NCI-H2107 treated with DMSO at 0.1 percent for 48 hours (cell line): ENCODE measurements around the gene CDC14A.

ENCODE experiments used
- DNase-seq: peaks from one replicate; lab custom pipeline; 2025; ENCODE audit not compliant: unreplicated experiment; lab: John Stamatoyannopoulos, UW

Gene CDC14A

DNA sequence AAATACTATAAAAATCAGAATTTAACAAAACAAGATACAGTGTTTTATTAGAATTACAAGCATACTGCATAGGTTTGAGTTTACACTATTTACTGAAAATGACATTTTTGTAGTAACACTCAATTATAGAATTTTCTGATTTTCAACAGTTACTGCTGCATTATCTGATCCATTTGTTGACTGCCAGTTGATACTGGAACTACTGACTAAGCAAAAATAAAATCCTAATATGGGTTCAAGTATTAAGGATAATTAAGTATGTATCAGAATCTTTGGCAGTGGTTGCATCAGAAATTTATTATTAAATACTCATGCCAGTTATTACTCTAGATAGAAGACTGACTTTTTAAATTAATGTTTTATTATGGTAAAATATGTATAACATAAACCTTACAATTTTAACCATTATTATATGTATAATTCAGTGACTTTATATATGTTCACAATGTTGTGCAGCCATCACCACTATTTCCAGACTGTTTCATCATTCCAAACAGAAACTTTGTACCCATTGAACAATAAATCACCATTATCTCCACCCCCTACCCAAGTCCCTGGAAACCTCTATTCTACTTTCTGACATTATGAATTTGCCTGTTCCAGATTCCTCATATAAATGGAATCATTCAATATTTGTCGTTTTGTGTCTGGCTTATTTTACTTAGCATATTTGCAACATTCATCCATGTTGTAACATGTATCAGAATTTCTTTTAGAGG is 127.5 kb downstream of the CDC14A start:
- no peak for DNase-seq

DNA sequence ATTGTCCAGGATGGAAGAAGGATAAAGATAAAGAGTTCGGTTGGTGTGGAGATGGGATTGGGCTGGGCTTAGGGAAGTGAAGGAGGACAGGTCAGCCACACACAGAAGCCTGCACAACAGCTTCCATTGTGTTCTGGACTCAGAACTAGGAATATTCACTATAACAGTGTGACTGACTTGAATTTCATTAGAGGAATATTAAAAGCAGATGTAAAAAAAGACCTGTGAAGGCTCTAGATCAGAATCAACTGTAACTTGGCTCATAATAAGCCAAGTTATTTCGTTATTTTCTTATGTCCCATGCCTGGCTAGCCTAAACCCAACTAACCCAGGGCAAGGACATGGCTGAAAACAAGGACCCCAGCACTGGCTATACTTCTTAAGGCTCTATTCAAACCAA is 129.0 kb downstream of the CDC14A start:
- DNase-seq, result no peak

DNA sequence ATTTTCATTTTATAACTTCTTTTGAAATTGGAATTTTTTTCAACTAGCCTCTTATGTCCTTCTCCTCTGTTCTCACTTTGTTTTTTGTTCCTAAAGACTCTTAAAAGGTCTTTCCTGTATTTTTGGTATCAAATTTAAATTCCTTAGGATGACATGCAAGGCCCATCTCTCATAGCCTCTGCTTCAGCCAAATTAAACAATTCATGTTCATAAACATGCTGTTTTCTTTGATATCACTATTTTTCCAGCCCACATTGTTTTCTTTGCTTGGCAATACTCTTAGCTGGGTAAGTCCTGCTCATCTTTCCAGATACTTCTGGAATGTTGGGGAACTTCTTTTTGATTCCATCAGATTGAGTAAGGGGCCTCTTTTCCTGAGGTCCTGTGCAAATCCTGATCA is 129.9 kb downstream of the CDC14A start:
- no peak for DNase-seq

DNA sequence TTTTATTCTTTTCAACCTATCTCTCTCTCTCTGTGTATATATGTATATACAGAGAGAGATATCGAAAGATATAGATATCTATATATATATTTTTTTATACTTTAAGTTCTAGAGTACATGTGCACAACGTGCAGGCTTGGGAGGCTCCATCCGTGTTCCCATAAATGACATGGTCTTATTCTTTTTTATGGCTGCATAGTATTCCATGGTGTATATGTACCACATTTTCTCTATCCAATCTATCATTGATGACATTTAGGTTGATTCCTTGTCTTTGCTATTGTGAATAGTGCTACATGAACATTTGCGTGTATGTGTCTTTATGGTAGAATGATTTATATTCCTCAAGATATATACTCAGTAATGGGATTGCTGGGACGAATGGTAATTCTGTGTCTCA is 130.4 kb downstream of the CDC14A start:
- no peak for DNase-seq

DNA sequence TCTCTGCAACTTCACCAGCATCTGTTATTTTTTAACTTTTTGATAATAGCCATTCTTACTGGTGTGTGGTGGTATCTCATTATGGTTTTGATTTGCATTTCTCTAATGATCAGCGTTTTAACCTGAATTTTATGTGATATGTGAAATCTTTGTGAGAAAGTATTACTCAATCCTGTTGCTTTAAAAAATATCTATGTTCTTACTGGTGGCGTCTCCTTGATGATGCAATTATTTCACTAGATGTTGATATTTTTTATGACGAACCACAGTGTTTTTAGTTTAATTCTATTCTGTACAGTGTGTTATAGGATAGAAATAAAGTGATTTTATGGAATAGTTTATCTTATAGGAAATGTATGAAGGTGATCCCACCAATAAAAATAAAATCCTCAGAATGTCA is 130.9 kb downstream of the CDC14A start:
- no peak for DNase-seq

DNA sequence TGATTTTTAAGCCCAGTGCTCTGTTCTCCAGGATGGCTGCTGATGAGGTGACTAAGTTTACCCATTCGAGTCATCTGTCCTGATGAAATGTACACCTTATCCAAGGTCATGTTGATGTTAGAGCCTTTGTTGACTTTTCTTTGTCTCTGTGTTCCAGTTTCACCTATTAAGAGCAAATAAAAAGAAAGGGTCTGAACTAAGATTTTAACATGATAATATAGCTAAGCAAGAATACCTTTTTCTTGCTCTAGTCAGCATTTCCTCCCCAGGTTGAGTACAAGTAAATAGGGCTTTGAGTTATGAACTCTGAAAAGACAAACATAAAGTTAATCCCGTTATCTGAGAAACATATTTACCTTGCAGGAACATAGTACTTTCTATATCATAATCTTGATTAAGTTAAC is 133.6 kb downstream of the CDC14A start:
- DNase-seq, result no peak

DNA sequence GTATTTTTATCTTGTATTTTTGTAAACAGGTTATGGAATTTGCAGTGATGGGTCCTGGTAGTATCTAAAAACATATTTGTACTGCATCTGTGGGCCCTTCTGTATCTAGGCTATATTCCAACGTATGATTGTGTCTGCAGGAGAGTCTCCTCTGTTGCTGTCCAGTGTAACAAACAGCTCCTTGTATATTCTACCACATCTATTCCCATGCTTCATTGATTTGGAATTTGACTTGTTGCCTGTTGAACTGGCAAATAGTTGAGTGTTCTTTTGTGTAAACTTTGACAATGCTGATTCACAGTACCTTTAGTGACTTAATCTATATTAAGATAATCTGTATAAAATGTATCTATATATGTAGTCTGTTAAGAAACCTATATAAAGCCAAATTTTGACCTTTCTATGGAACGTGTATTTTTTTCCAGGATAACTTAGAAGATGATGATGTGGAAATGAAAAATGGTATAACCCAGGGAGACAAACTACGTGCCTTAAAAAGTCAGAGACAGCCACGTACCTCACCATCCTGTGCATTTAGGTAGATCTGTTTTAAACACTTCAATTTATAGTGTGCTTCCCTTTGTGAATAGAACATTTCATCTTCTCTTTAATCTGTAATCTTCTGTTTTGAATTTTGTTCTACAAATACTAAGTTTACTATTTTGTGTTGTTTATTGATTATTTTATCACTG is 142.2 kb downstream of the CDC14A start:
- no peak for DNase-seq

DNA sequence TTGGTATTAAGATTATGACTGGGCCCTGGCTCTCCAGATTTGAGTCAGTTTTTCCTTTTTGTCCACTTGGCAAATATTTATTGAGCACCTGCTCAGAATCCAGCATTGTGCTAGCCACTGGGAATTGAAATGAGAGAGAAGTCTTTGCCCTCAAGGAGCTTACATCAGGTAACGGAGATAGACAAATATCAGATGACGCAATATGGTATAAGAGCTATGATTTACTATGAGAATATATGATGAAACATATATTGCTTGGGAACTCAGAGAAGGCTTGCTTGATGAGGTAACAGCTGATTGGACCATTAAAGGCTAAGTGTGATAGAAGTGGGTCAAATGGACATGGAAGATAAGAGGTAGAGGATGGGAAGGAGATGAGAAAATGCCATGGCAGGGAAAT is 144.6 kb downstream of the CDC14A start:
- DNase-seq, result no peak

DNA sequence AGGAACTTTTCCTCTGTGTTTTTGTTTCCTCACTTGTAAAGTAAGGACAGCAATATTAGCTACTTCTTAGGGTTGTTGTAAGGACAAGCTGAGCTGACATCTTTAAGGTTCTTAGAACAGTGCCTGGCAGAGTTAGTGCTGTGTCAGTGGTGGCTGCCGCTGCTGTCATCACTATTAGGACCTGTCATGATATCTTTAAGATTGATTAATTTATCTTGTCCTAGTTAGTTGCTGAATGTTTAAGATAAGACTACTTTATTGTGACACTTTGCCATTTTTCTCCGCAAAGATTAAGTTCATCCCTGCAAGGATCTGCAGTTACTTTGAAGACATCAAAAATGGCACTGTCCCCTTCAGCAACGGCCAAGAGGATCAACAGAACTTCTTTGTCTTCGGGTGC is 145.5 kb downstream of the CDC14A start:
- no peak for DNase-seq

DNA sequence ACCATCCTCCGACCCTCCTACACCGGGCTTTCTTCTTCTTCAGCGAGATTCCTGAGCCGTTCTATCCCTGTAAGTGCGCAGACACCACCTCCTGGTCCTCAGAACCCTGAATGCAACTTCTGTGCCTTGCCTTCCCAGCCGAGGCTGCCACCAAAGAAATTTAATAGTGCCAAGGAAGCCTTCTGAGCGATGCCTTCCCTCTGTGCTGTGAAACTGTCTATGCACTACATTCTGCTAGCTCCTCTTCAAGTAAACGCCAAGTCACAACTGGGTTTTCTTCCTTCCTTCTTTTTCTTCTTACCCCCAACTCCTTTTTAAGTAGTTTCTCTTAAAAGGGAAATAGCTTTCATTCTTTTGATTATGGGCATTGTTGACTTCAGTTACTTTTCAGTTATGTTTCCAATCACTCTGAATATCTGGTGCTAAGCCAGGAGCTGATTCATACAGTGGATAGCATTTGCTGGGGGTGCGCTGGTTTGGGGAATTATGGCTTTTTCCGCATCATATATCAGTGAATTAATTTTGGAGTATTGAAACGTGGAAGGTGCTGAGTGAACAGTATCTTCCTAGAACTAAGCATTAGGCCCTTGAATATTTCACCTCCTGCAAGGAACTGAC is 147.0 kb downstream of the CDC14A start:
- DNase-seq, result no peak

DNA sequence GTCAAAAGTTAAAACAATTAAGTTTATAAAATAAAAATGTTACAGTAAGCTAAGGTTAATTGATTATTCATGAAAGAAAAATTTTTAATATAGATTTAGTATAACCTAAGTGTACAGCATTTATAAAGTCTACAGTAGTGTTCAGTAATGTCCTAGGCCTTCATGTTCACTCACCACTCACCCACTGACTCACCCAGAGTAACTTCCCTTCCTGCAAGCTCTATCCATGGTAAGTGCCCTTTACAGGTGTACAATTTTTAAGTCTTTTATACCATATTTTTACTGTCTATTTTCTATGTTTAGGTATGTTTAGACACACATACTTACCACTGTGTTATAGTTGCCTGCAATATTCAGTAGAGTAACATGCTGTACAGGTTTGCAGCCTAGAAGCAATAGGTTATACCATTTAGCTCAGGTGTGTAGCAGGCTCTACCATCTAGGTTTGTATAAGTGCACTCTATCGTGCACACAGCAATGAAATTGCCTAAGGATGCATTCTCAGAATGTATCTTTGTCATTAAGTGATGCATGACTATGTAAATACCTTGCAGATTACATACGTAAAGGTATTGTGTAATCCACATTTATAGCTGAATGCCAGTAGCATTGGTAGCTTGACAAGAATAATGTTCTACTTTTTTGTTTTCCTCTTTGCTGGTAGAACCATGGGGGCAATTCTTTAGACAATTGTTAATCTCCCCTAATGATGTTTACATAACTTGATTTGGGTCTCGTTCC is 149.9 kb downstream of the CDC14A start:
- peak; percentile 40 for DNase-seq

DNA sequence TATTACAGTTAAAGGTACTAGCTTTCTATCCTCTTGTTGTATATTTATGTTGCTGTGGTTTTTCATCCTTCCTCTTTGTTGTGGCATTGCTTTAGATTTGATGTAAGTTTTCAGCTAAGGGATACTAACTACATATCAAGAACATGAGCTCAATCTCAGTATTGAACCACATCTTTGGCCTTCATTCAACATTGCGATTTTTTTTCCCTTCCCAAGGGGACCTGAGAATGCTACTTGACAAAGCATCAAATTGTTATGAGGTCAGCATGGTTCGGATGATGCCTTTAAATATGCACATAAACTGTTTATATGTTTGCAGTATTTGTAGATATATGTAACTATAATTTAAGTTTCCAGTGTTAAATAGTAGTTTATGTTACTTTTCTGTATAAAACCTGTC is 153.9 kb downstream of the CDC14A start:
- no peak for DNase-seq

DNA sequence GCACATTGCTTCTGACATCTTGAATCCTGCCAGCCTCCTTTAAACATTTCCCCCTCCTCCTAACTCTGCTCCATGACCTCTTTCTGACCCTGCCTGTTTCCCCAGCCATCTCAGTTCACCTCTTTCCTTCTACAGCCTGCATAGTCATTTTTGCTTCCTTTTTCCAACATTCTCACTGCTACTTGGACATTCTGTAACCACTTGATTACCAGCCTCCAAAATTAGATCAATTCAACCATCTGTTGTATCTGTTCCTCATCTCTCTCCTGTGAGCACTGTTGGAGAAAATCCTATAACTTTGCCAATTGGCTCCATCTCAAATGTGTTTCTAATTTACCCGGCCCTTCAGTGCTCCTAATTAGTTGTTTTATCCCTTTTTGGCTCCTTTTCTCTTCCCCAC is 158.1 kb downstream of the CDC14A start:
- no peak for DNase-seq

DNA sequence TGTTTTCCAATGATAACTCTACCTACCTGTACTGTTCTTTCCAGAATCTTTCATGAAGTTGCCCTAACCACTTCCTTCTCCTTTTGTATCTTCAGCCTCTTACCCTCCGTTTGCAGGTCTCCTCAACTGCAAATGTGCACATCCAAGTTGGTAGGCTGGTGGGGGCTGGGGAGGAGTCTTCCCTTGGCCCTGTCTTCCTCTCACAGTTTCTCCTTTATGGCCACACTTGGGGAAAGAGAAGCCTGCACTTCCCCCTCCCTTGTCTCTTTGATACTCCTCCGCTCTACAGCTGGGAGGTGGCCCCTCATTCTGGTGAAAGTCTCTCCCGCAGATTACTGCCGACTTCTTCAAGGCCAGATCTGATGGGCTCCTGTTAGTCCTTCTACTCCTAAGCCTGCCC is 158.8 kb downstream of the CDC14A start:
- DNase-seq, result no peak

DNA sequence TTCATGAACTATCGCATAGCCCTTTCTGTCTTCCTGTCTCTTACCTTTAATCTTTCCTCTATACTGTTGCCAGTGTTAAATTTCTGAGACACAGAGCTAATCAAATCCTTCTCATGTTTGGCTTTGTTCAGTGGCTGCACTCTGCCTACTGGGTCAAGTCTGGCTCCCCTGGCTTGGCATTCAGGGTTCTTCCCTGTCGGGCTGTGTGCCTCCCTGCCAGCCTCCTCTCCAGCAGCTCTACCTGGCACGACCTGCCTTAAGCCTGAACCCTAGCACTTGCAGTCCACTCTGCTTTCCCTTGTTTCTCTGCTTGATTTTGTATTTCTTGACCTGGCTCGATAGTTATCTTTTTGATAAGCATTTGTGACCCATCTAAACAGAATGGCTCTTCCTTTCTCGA is 159.5 kb downstream of the CDC14A start:
- no peak for DNase-seq

DNA sequence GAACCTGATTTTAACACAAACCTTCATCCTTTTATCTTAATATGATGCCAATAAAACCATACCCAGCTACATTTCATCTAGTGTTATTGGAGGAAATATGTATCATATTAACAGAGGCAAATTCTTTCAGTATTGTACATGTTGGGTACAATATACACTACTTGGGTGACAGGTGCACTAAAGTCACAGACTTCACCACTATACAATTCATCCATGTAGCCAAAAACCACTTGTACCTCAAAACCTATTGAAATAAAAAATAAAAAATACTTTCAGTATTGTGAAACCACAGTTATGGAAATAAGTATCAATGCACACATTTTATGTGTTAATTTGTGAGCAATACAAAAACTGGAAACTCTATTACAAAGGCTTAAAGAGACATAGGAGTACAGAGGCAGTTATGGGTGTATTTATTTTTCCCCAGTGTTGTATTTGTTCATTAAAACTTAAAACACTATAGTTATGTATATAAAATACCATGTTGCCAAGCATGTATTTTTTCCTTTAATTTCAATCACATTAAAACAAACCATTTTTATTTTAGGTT is 160.6 kb downstream of the CDC14A start:
- no peak for DNase-seq

DNA sequence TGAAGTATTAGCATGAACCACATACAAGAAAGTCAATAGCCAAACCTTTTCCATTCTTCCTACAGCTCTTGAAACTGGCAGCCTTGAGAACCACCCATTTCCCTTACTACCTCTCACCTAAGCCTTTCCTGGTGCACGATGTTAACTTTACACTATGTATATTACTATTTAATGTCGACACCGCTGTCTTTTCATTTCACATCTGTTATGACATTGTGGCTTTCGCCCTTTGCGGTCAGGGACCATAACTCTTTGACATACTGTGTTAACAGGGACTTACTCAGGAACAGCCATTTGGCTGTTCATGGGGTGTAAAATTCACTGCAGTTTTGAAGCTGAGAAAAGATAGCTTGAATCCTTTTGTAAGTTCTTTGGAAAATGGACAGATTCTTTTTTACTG is 164.6 kb downstream of the CDC14A start:
- DNase-seq, result no peak

DNA sequence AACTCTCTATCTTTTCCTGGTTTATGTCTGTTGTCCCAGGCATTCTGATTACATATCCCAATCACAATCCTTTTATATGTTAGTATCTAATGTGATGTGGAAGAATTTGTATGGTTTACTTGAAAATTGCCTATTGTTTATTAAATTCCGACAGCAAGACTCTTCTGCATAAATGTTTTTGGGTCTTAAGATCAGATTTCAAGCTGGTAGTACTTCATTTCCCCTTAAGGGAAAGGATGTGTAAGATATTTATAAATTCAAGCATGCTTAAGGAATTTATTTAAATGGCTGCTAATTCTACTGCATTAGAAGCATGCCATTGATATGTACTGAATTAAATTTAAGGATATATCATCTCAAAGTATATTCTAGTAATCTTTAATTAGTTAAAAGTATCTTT is 165.2 kb downstream of the CDC14A start:
- DNase-seq, result no peak

DNA sequence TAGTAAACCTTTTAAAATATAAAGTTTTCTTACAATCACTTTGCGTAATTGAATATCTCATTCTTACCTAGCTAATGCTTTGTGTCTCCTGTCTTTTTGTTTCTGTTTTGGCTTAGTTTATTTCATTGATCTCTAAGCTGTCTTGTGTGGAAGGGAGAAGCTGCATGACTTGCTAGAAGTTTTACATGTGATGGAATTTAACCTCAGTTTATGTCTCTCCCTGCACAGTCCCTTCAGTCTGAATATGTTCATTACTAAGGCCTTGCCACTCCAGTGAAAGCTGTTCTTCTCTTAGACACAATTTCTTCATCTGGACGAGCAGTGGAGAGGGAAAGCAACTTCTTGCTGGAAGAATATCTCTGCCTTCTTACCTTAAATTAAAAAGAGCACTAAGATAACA is 165.7 kb downstream of the CDC14A start:
- DNase-seq, result no peak

DNA sequence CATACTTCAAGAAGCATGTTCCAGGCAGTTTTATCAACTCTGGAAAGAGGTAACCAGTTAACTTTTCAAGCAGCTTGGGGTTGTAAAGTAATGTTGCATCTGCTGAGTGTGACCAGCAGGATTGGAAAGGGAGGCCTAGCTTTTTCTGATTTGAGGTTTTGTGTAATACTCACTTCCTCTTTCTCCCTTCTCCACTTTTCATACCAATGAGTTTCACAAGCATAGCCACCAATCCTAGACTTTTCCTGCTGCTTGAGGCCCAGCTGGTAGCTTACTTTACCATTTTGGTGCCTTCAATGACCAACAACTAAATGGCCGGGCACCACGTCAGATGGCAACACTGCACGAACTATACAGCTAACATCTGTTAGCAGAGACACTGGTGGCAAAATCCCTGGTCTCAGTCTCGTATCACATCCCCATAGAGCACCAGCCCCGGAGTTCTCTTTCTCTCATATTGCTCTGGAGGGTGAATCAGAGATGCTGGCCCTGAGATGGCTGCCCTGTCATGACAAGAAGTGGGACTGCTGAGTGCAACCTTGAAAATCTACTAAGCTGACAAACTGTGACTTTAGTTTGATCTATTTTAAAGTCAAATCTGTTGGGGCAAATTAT is 170.8 kb downstream of the CDC14A start:
- DNase-seq, result no peak

DNA sequence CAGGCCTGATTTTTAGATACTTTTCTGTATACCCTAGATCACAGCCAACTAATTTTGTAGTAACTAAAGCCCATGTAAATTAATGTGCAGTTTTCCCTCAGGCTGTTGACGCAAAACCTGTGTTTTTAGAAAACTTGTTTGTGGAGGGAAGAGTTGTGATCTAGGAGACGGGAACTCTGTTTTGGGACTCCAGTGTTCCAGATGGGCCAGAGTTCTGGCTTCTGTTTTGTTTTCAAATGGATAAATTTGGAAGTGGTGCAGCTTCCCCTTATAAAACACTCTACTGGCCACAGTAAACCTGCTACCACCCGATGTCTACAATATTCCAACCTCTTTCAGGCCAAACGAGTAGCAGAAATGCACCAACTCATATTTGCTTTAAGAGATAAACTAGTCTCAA is 172.0 kb downstream of the CDC14A start:
- no peak for DNase-seq
